ENCODE measurements around the gene SEMA6B. TPM values are rescaled to one million over a fixed set of nuclear protein-coding genes. Genes with fewer than 3 reads are reported as not detected.
A peak's percentile ranks its signal among the peaks of the same experiment; 100 is the strongest.

Gene SEMA6B
- total and polyA plus RNA-seq, 2 of the 8 experiments (the other 6 are each of a cell fraction or from before 2014, with no cell fraction given), result 31.3 to 54.4 TPM

DNA sequence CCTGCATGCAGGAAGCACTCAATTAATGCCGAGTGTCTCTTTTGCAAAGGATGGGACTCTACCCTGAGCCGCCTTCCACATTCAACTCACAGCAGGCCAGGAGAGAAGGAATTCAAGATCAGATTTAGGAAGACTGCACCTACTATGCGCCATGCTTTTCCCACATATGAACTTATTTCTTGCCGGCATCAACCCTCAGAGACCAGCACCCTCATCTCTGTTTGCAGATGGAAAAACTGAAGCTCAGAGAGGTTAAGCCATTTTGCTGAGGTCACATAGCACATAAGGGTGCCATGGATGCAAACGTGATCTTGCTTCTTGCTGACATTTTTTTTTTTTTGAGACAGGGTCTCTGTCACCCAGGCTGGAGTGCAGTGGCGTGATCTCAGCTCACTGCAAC lies 14.2 kb upstream of the SEMA6B start:
- Histone ChIP-seq H4K8ac (ENCODE audit: extremely low read depth, insufficient read depth, low read length) (no peak overlapping the region), H2AK5ac (ENCODE audit: low read depth, low read length) (no peak overlapping the region), H3K9me3 (ENCODE audit: insufficient read depth in 2 of 2, low read depth in 1 of 2, low read length in 1 of 2) (no peaks in the 10 kb centered on the region), H3K23ac (ENCODE audit: insufficient read length) (no peak overlapping the region), H3K23me2 (ENCODE audit: low read depth, low read length) (no peaks in the 10 kb centered on the region), H3K36me3 (ENCODE audit: control insufficient read depth in 2 of 4, insufficient read depth in 4 of 4, low read length in 3 of 4) (no peaks in the 10 kb centered on the region; a peak in 1 of 8 replicates), H4K20me1 (replicated peaks in 1 of 2; ENCODE audit: control insufficient read depth in 1 of 2, insufficient read depth in 2 of 2, low read length in 2 of 2) (peaks cover 10 to 17% of the 10 kb centered on the region in 2 experiments), H2BK120ac (replicated peaks; ENCODE audit: low read depth, low read length) (no peak overlapping the region), H3K27me3 (replicated peaks in 1 of 4; ENCODE audit: control insufficient read depth in 3 of 4, extremely low read depth in 1 of 4, insufficient read depth in 3 of 4, low read length in 3 of 4) (no peaks in the 10 kb centered on the region), H4K91ac (replicated peaks; ENCODE audit: insufficient read length, low read length) (no peak overlapping the region), H3K9ac (replicated peaks in 1 of 4; ENCODE audit: extremely low read depth in 1 of 4, low read depth in 3 of 4, low read length in 3 of 4) (no peak overlapping the region), H3K18ac (ENCODE audit: extremely low read depth, low read length) (no peak overlapping the region), H3K79me2 (ENCODE audit: control insufficient read depth in 1 of 2, insufficient read depth in 2 of 2, low read length in 2 of 2) (peaks cover 0 to 21% of the 10 kb centered on the region in 2 experiments; a peak in 1 of 4 replicates), H3K4me3 (ENCODE audit: extremely low read depth in 1 of 4, insufficient read depth in 2 of 4, low read depth in 3 of 4, low read length in 4 of 4) (no peak overlapping the region), H2BK12ac (ENCODE audit: low read depth, low read length) (peak overlapping the region; percentile 50; the same call in 1 of the 2 replicates), H3K4me2 (ENCODE audit: insufficient read depth in 1 of 2, low read depth in 2 of 2, low read length in 2 of 2) (no peak overlapping the region), H3K79me1 (ENCODE audit: low read depth, low read length) (peaks cover 10% of the 10 kb centered on the region; the same call in 1 of the 2 replicates), H4K5ac (ENCODE audit: insufficient read length, low read depth, low read length) (no peak overlapping the region), H3K4me1 (replicated peaks in 1 of 4; ENCODE audit: control insufficient read depth in 3 of 4, insufficient read depth in 4 of 4, low read length in 3 of 4) (peaks cover 3 to 9% (median 7%) of the 10 kb centered on the region in 4 experiments), H3K56ac (replicated peaks; ENCODE audit: insufficient read length, low read depth, low read length) (no peak overlapping the region), H3K4ac (replicated peaks; ENCODE audit: insufficient read length, low read depth, low read length) (no peak overlapping the region), H3K27ac (ENCODE audit: low read depth, low read length) (no peak overlapping the region), H2BK20ac (ENCODE audit: low read length) (no peak overlapping the region), H3K14ac (ENCODE audit: insufficient read length) (no peak overlapping the region), H2BK15ac (ENCODE audit: low read length) (0 out of 2 replicates have a peak overlapping the region, but pooled peaks have one; percentile 81), H2BK5ac (ENCODE audit: low read depth, low read length) (peak overlapping the region; percentile 8; the same call in 1 of the 2 replicates), H2AFZ (ENCODE audit: low read length) (no peak overlapping the region)
- DNase-seq (ENCODE audit: low read depth in 1 of 2, low spot score in 2 of 2) (no peak), FAIRE-seq (no peak)
- ChIA-PET POLR2A (ENCODE audit: partially characterized antibody) (interaction anchor here (0.7 to 5.3 kb wide), 4 partner anchors 13 to 735 kb away, joined by 3 to 19 read pairs (median 4); partner anchors contain the start of gene SEMA6B), CTCF (ENCODE audit: partially characterized antibody) (interaction anchor here (0.6 to 14.7 kb wide), 7 partner anchors 24 to 63 kb away, joined by 3 to 316 read pairs (median 9); no protein-coding TSS in a partner anchor)
- 87% methylated on average over 6 of the region's 6 CpGs; no CpG with 5 or more reads in 1 of the 2 experiments for WGBS, 2 experiments (ENCODE audit: extremely low coverage in 1 of 2, insufficient coverage in 1 of 2, insufficient read length in 1 of 2, insufficient replicate concordance in 2 of 2, low coverage in 1 of 2, low lambda C conversion rate in 2 of 2, missing lambda C conversion rate in 1 of 2)
- TF ChIP-seq TEAD4 (IDR thresholded peaks at IDR 0.05; ENCODE audit: low read depth, low read length) (no peak), EP300 (IDR thresholded peaks at IDR 0.05; ENCODE audit: borderline replicate concordance in 1 of 2, low read depth in 2 of 2, low read length in 2 of 2) (no peak), POLR2AphosphoS5 (IDR thresholded peaks at IDR 0.05; ENCODE audit: low read depth, low read length) (no peak), CHD2 (IDR thresholded peaks at IDR 0.05; ENCODE audit: low read length) (no peak), HDAC2 (IDR thresholded peaks at IDR 0.05; ENCODE audit: borderline replicate concordance in 1 of 2, low read depth in 2 of 2, low read length in 2 of 2) (no peak), NRF1 (IDR thresholded peaks at IDR 0.05; ENCODE audit: low read depth, low read length) (no peak), CEBPB (IDR thresholded peaks at IDR 0.05; ENCODE audit: low read depth, low read length) (no peak), PHF8 (conservative IDR thresholded peaks at IDR 0.05; ENCODE audit: low read depth, low read length) (no peak), SIN3A (conservative IDR thresholded peaks at IDR 0.05 in 1 of 2, IDR thresholded peaks at IDR 0.05 in 1 of 2; ENCODE audit: low read depth in 1 of 2, low read length in 2 of 2) (no peak), FOSL1 (IDR thresholded peaks at IDR 0.05; ENCODE audit: insufficient read depth, low read depth, low read length) (no peak), CREB1 (IDR thresholded peaks at IDR 0.05) (no peak), SP2 (IDR thresholded peaks at IDR 0.05; ENCODE audit: low read length) (no peak)
- TF ChIP-seq, protein P1, sequence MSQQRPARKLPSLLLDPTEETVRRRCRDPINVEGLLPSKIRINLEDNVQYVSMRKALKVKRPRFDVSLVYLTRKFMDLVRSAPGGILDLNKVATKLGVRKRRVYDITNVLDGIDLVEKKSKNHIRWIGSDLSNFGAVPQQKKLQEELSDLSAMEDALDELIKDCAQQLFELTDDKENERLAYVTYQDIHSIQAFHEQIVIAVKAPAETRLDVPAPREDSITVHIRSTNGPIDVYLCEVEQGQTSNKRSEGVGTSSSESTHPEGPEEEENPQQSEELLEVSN (IDR thresholded peaks at IDR 0.05), result no peak

Measured in H1 (cell line).